HG03432 (cell line): ENCODE data around the gene RPN1.
"Not testable (repeated sequence)": the region's sequence is repeated elsewhere in the genome, so short reads cannot be mapped to it uniquely, and the experiment has no call there.

Experiments used
- ATAC-seq: cut with Tn5 transposase; IDR thresholded peaks from one replicate; pipeline ENCODE4 v1.9.1; 2021; ENCODE audit warnings: mild to moderate bottlenecking, moderate library complexity; ENCODE audit not compliant: unreplicated experiment

The RPN1 gene

GRCh38 chr3:128650096-128651050, at the start of gene RPN1:
Gene RPN1, minus strand, starts transcription at chr3:128650818. Its CDS starts 18 bp downstream, at chr3:128650800.
- peak; percentile 94 for ATAC-seq

DNA sequence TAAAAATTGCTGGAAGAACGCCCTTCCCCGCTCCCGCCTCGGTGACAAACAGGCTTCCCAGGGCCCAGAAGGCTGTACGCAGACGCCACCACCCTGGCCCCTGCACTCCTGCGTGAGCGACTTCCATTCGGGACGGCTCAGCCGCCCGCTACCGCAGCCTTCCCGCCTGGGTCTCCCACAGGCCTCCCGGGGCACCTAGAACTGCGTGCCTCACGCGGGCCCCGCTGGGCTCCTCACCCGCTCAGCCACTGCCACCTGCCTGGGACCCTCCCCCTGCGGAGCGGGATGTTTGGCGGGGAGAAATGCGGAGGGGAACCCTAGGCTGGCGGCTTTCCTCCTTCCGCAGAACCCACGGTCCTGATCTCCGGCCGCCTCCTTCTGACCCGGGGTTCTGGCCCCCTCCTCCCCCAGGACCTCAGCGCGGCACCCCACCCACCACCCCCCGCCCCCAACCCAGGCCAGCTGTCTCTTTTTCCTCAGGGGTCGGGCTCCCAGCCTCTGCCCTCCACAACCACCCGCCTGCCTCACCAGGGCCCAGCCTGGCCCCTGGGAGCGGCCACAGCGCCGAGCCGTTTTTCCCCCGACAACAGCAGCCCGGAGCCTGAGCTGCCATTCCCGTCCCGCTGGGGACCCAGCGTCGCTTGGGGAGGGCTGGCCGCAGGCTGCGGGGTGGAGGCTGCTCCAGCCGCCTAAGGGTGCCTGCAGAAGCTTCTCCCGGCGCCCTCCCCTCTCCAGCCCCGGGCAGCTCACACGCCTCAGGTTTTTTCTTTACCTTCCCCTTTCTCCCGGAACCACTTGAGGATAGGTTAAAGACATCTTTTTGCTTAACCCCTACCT, 47.8 kb upstream of the RPN1 start:
- no peak for ATAC-seq

DNA sequence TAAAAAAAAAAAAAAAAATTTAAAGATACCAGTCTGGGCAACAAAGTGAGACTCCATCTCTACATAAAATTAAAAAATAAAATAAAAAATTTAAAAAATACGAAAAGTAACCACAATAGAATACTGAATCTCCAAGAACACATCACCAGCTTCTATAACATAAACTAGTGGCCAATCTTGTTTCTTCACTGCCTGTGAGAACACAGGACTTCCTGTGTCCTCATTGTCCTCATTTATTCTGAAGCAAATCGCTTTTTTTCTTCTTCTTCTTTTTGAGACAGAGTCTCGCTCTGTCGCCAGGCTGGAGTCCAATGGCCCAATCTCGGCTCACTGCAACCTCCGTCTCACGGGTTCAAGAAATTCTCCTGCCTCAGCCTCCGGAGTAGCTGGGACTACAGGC, 46.7 kb upstream of the RPN1 start:
- no peak for ATAC-seq

DNA sequence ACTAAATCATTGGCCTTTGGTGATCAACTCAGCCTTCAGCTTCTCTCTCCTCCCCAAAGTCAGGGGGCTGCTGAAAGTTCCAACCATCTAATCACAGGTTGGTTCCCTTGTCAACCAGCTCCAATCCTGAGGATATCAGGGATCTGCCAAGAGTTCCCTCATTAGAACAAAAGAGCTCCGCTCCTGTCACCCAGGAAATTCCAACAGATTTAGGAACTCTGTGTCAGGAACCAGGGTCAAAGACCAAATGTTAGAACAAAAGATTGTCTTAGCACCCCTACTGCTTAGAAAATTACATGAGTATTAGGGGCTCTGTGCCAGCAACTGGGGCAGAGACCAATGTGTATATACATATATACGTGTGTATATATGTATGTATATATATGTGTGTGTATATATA, 43.1 kb upstream of the RPN1 start:
- no peak for ATAC-seq

DNA sequence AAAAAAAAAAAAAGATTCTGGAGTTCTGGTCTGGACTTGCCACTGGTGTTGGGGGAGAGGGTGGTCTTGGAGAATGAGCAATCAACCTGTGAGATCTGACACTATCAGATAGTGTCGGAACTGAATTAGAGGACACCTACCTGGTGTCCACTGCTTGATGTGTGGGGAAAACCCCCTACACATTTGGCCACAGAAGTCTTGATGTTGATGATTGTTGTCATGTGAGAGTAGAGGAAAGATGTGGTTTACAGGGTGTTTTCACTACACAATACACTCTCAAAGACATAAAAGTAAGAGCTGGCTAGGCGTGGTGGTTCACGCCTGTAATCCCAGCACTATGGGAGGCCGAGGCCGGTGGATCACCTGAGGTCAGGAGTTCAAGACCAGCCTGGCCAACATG, 38.4 kb upstream of the RPN1 start:
- ATAC-seq = no peak

DNA sequence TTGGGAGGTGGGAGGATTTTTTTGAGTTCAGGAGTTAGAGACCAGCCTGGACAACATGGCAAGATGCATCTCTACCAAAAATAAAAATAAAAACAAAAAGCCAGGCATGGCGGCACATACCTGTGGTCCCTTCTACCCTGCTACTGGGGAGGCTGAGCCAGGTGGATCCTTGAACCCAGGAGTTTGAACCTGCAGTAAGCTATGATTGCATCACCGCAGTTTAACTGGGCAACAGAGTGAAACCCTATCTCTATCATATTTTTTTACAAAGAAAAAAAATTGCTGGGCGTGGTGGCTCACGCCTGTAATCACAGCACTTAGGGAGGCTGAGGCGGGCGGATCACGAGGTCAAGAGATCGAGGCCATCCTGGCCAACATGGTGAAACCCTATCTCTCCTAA, 35.8 kb upstream of the RPN1 start:
- ATAC-seq = no peak

DNA sequence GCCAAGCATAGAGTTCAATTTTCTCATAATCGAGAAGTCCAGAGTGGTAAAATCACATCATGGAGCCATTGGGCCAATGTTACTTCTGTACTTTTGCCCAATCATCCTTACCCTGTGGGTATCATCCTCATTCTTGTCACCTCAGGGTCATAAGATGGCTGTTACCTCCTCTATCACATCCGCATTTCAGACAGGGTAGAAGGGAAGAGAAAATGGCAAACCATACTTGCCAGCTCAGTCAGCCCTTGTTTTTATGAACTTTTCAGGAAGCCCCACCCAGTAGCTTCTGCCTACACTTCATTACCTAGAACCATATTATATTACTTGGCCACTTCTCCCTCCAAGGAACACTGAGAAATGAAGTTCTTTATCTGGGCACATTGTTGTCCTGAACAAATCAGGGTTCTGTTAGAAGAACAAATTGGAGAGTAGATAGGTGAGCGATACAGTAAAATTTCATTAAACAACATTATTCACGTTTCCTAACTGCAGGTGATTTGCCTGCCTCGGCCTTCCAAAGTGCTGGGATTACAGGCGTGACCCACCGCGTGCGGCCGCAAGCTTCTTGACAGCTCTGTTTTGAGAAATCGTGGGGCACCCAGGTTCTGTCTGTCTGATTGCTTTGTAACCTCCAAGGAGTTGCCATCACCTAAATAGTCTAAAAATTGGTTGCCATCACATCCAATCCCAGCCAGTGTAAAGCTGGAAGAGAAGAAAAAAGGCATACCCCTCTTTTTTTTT, 34.5 kb upstream of the RPN1 start:
- no peak for ATAC-seq

- no peak for ATAC-seq
Measured at GRCh38 chr3:128683957-128684356, 33.3 kb upstream of the RPN1 start.

- no peak for ATAC-seq
Measured at GRCh38 chr3:128681369-128681829, 30.8 kb upstream of the RPN1 start.

- ATAC-seq = peak; percentile 96
Measured at GRCh38 chr3:128680603-128681368, 30.2 kb upstream of the RPN1 start.

DNA sequence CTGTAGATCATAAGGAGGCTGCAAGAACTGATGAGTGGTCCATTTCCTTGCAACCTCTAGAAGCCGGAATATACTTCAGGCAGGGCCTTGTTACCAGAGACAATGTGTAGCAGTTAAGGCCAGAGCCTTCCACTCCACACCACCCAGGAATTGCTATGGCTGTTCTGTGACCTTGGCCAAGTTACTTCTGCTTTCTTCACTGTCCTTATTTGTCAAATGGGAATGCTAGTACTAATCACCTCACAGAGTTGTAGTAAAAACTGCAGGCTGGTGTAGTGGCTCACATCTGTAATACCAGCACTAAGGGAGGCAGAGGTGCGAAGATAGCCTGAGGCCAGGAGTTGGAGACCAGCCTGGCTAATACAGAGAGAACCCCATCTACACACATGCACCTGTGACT, 28.7 kb upstream of the RPN1 start:
- ATAC-seq = no peak

- not testable (repeated sequence) for ATAC-seq
Measured at GRCh38 chr3:128675802-128676201, 25.2 kb upstream of the RPN1 start.

DNA sequence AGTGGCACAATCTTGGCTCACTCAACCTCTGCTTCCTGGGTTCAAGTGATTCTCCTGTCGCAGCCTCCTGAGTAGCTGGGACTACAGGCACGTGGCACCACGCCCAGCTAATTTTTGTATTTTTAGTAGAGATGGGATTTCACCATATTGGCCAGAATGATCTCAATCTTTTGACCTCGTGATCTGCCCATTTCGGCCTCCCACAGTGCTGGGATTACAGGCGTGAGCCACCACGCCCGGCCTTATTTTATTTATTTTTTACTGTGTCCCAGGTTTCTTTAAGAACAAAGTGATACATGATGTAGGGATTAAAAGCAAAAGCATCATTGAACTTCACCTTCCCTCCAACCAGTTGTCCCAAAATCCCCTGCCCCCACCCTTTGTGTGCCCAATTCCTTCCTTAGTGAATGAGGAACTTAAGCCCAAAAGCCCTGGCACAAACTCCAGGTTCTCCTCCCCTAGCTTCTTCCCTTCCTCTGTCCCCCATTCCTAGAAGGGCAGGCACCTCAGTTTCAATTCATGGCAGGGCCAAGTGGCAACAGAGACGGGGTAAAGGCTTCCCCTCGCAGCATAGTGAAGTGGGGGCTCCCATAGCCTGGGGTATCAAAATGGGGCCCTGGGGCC, 23.7 kb upstream of the RPN1 start:
- ATAC-seq = no peak

DNA sequence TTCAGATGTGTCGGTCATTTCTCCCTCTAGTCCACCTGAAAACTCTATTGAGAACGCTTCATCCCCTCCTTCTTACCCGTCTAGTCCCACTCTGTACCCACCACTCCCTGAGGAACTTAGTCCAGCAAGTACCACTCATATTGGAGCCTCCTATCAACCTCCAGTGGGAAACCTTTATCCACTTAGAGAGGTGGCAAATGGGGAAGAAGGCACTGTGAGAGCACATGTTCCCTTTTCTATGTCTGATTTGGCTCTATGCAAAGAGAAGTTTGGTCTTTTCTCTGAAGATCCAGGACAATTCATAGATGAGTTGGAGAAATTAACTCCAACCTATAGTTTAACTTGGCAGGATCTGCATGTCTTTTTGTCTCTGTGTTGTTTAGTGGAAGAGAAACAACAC, 17.0 kb upstream of the RPN1 start:
- ATAC-seq = no peak

DNA sequence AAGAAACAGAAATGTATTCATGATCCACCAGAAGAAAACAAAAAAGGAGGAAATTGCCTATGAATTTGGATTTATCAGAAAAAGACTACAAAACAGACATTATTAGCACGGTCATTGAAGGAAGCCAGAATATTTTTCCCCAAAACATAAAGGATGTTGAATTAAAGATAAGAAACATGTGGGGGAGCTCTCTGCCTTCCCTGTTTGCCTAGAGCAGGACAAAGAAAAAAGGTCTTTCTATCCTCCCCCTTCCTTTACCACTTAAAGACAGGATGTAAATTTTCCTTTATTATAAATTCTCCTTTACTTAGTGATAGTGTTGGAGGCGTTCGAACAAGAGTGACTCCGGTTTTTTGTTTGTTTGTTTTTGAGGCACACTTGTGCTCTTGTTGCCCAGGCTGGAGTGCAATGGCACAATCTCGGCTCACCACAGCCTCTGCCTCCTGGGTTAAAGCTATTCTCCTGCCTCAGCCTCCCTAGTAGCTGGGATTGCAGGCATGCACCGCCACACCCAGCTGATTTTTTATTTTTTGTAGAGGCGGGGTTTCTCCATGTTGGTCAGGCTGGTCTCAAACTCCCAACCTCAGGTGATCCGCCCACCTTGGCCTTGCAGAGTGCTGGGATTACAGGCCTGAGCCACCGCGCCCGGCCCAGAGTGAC, 14.9 kb upstream of the RPN1 start:
- ATAC-seq = no peak

- no peak for ATAC-seq
Measured at GRCh38 chr3:128663151-128663550, 12.5 kb upstream of the RPN1 start.

- ATAC-seq = no peak
Measured at GRCh38 chr3:128655531-128655930, 4.9 kb upstream of the RPN1 start.

DNA sequence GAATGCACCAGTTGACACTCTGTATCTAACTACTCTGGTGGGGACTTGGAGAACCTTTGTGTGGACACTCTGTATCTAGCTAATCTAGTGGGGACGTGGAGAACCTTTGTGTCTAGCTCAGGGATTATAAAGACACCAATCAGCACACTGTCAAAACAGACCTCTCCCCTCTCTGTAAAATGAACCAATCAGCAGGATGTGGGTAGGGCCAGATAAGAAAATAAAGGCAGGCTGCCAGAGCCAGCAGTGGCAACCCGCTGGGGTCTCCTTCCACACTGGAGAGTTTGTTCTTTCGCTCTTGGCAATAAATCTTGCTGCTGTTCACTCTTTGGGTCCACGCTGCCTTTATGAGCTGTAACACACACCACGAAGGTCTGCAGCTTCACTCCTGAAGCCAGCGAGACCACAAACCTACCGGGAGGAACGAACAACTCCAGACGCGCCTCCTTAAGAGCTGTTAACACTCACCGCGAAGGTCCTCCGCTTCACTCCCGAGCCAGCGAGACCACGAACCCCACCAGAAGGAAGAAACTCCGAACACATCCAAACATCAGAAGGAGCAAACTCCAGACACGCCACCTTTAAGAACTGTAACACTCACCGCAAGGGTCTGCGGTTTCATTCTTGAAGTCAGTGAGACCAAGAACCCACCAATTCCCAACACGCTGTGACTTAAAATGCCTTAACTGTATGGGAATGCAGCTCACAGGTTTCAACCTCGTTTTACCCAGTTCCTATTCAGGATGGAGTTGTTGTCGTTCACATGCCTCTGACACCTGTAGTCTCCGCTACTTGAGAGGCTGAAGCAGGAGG, 3.6 kb upstream of the RPN1 start:
- not testable (repeated sequence) for ATAC-seq
